Karpas-422 (cell line): ENCODE data around the gene IKZF1. TPM values are rescaled to one million over a fixed set of nuclear protein-coding genes. Genes with fewer than 3 reads are reported as not detected.

Experiments used
- DNase-seq: peaks from one replicate; pipeline ENCODE4 v3.0.0-alpha.2; 2015
- H2AFZ ChIP-seq: fragments of 200-600 bp; sonication (generic); 2 replicates; pipeline ENCODE4 v1.6.1; 2014; ENCODE audit warnings: antibody characterized with exemption, low read length, mixed read lengths
- H3K27ac ChIP-seq: fragments of 200-600 bp; sonication (generic); 2 replicates; pipeline ENCODE4 v1.5.1; 2014; ENCODE audit warnings: mild to moderate bottlenecking, low read length, moderate library complexity
- H3K27me3 ChIP-seq: fragments of 200-600 bp; sonication (generic); 2 replicates; pipeline ENCODE4 v1.6.1; 2014; ENCODE audit warnings: low read length, mixed read lengths
- H3K36me3 ChIP-seq: fragments of 200-600 bp; sonication (generic); 2 replicates; pipeline ENCODE4 v1.6.1; 2014; ENCODE audit warnings: low read length, mixed read lengths; ENCODE audit not compliant: insufficient read depth
- H3K4me1 ChIP-seq: fragments of 200-600 bp; sonication (generic); 2 replicates; pipeline ENCODE4 v1.6.1; 2014; ENCODE audit warnings: mild to moderate bottlenecking, low read length, mixed read lengths
- H3K4me2 ChIP-seq: fragments of 200-600 bp; sonication (generic); 2 replicates; pipeline ENCODE4 v1.6.1; 2014; ENCODE audit warnings: low read length, low read depth, mild to moderate bottlenecking; ENCODE audit not compliant: poor library complexity, severe bottlenecking
- H3K4me3 ChIP-seq: fragments of 200-600 bp; sonication (generic); 2 replicates; pipeline ENCODE4 v1.5.1; 2014; ENCODE audit warnings: mild to moderate bottlenecking, antibody characterized with exemption, low read length, mixed read lengths
- H3K79me2 ChIP-seq: fragments of 200-600 bp; sonication (generic); 2 replicates; pipeline ENCODE4 v1.6.1; 2014; ENCODE audit warnings: mild to moderate bottlenecking, low read length, mixed read lengths
- H3K9ac ChIP-seq: fragments of 200-600 bp; sonication (generic); 2 replicates; pipeline ENCODE4 v1.6.0; 2014; ENCODE audit warnings: low read length
- H3K9me2 ChIP-seq: fragments of 200-600 bp; sonication (generic), shearing (Covaris generic); replicated peaks from 2 replicates; pipeline ENCODE4 v1.6.0; 2014; ENCODE audit warnings: mild to moderate bottlenecking, low read length, moderate library complexity; ENCODE audit not compliant: insufficient read depth
- H3K9me3 ChIP-seq: fragments of 300-700, 200-600 bp; sonication (generic); 2 replicates; pipeline ENCODE4 v1.6.1; 2014; ENCODE audit warnings: low read length, mixed read lengths
- H4K20me1 ChIP-seq: fragments of 200-600 bp; sonication (generic); 2 replicates; pipeline ENCODE4 v1.6.1; 2014; ENCODE audit warnings: mild to moderate bottlenecking, antibody characterized with exemption, low read length, low read depth; ENCODE audit not compliant: insufficient read depth
- total RNA-seq: library from RNA; depleted of rRNA; stranded (reverse); fragments of >200 nt; shearing (Covaris generic); gene quantifications from 2 replicates; pipeline ENCODE4 v1.2.3, GENCODE V29; 2014; ENCODE audit warnings: low replicate concordance

IKZF1 gene
- total RNA-seq, 1 experiment from 2014 or later, result 117 TPM

DNA sequence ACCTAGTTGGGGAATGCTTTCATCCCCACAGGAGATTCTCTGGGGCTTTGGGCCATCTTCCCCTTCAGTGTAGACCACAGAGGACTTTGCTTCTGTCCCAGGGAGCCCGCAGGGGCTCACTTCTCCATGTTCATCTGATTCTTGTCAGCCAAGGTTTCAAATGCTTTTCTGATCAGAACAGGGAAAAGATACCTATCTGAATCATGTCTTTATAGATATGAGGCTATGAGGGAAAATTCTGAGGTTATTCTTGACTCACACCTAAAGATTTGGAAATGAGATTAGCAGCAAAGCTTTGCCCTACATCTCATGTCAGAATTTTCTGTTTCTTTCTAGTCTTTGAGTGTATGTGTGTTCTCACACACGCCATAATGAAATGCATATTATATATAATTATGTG lies 92.3 kb downstream of the IKZF1 start:
- no peak for DNase-seq
- H3K27ac ChIP-seq, result no peak overlapping the region
- peaks cover 18% of the 10 kb centered on the region; the same call in 1 of the 2 replicates for H3K79me2 ChIP-seq
- no peaks in the 10 kb centered on the region for H3K9me2 ChIP-seq
- no peak overlapping the region for H3K4me2 ChIP-seq
- no peak overlapping the region for H3K4me3 ChIP-seq
- no peak overlapping the region for H3K9ac ChIP-seq
- H2AFZ ChIP-seq, result no peak overlapping the region
- peaks cover 30% of the 10 kb centered on the region for H3K4me1 ChIP-seq
- H3K27me3 ChIP-seq, result no peaks in the 10 kb centered on the region
- 0 out of 2 replicates have a peak, but pooled peaks cover 9% of the 10 kb centered on the region for H4K20me1 ChIP-seq
- H3K36me3 ChIP-seq, result peaks cover 45% of the 10 kb centered on the region; the same call in 1 of the 2 replicates
- H3K9me3 ChIP-seq, result no peaks in the 10 kb centered on the region

DNA sequence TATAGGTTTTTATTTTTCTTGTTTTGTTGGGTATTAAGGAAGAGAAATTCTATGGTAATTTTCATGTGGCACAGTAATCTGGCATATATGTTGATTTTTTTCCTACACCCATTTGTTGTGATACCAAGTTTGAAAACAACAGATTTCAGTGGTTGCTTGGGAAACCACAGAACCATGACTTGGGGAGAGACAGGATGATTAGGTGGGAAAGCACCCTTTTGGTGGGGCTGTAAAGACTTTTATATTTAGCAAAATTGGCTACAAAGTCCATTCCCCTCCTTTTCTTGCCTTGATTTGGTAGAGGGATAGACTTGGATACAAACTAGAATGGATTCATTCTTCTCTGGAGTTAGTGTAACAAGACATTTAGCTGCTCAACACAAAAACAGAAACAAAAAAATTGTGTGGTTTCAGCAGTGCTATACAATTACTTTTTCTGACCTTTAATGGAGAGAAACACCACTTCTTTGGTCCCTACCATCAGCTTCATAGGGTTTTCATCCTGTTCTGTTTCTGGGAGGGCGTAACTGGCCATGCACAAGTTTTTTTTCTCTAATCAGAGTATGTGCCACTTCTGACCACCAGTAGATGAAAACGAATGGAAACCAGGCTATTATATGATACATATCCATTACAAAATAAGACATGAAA lies 92.9 kb downstream of the IKZF1 start:
- H2AFZ ChIP-seq, result no peak overlapping the region
- H3K27ac ChIP-seq, result no peak overlapping the region
- H3K36me3 ChIP-seq, result peaks cover 43% of the 10 kb centered on the region; the same call in 1 of the 2 replicates
- no peaks in the 10 kb centered on the region for H3K9me3 ChIP-seq
- H3K4me2 ChIP-seq, result no peak overlapping the region
- H3K4me1 ChIP-seq, result peaks cover 30% of the 10 kb centered on the region
- H3K27me3 ChIP-seq, result no peaks in the 10 kb centered on the region
- H3K9ac ChIP-seq, result no peak overlapping the region
- no peaks in the 10 kb centered on the region for H3K9me2 ChIP-seq
- peaks cover 18% of the 10 kb centered on the region; the same call in 1 of the 2 replicates for H3K79me2 ChIP-seq
- H3K4me3 ChIP-seq, result no peak overlapping the region
- DNase-seq, result no peak
- H4K20me1 ChIP-seq, result 0 out of 2 replicates have a peak, but pooled peaks cover 9% of the 10 kb centered on the region

DNA sequence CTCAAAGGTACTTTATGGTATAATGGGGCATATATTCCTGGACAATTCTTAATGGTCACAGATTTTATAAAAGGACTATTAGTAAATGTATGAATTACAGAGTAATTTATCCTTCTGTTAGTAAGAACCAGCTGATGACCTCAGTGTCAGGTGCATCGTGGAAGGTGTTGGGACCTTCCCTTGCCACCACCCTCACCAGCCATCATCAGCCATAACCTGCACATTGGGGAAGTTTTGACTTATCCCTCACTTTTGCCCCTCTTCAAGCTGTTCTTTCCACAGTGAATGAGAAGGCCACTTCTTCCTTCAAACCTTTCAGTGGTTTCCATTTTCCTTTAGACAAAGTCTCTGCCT lies 93.4 kb downstream of the IKZF1 start:
- H3K4me1 ChIP-seq, result peaks cover 30% of the 10 kb centered on the region
- H3K79me2 ChIP-seq, result peaks cover 18% of the 10 kb centered on the region; the same call in 1 of the 2 replicates
- no peaks in the 10 kb centered on the region for H3K9me3 ChIP-seq
- no peaks in the 10 kb centered on the region for H3K9me2 ChIP-seq
- 0 out of 2 replicates have a peak, but pooled peaks cover 9% of the 10 kb centered on the region for H4K20me1 ChIP-seq
- H3K4me3 ChIP-seq, result no peak overlapping the region
- H3K4me2 ChIP-seq, result no peak overlapping the region
- H3K27me3 ChIP-seq, result no peaks in the 10 kb centered on the region
- DNase-seq, result no peak
- H2AFZ ChIP-seq, result no peak overlapping the region
- no peak overlapping the region for H3K27ac ChIP-seq
- H3K9ac ChIP-seq, result no peak overlapping the region
- H3K36me3 ChIP-seq, result peaks cover 39% of the 10 kb centered on the region; the same call in 1 of the 2 replicates

DNA sequence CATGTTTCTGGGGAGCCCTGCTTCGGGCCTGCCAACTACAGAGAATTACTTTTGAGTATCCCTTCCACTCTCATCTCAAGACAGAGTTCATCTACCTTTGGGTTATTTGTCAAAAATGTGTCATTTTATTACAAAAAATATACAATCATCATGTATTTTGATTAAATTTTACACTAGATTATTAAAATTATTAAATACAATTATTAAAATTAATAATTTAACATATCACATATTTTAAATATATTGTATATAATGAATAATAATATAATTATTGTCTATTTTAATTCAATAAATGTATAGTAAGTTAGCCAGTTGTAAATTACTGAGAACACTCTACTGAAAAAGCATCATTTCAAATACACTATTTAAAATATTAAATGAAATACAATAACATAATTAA lies 94.7 kb downstream of the IKZF1 start:
- Histone ChIP-seq H3K4me2 (no peak overlapping the region), H3K79me2 (peaks cover 17% of the 10 kb centered on the region; the same call in 1 of the 2 replicates), H3K9me2 (no peaks in the 10 kb centered on the region), H2AFZ (no peak overlapping the region), H3K9me3 (no peaks in the 10 kb centered on the region), H3K27ac (no peak overlapping the region), H3K36me3 (peaks cover 45% of the 10 kb centered on the region; the same call in 1 of the 2 replicates), H3K9ac (no peak overlapping the region), H3K27me3 (no peaks in the 10 kb centered on the region), H4K20me1 (0 out of 2 replicates have a peak, but pooled peaks cover 9% of the 10 kb centered on the region), H3K4me3 (no peak overlapping the region), H3K4me1 (peaks cover 19% of the 10 kb centered on the region)
- DNase-seq, result no peak

GRCh38 chr7:50399635-50400034 lies 95.1 kb downstream of the IKZF1 start:
- H3K27me3 ChIP-seq, result no peaks in the 10 kb centered on the region
- no peak overlapping the region for H3K27ac ChIP-seq
- H3K4me2 ChIP-seq, result no peak overlapping the region
- peaks cover 15% of the 10 kb centered on the region; the same call in 1 of the 2 replicates for H3K79me2 ChIP-seq
- no peak for DNase-seq
- peaks cover 43% of the 10 kb centered on the region; the same call in 1 of the 2 replicates for H3K36me3 ChIP-seq
- no peak overlapping the region for H3K9ac ChIP-seq
- no peaks in the 10 kb centered on the region for H3K9me2 ChIP-seq
- no peak overlapping the region for H3K4me3 ChIP-seq
- 0 out of 2 replicates have a peak, but pooled peaks cover 9% of the 10 kb centered on the region for H4K20me1 ChIP-seq
- peaks cover 15% of the 10 kb centered on the region for H3K4me1 ChIP-seq
- no peak overlapping the region for H2AFZ ChIP-seq
- H3K9me3 ChIP-seq, result no peaks in the 10 kb centered on the region

- Histone ChIP-seq H4K20me1 (0 out of 2 replicates have a peak, but pooled peaks cover 9% of the 10 kb centered on the region), H3K36me3 (peaks cover 42% of the 10 kb centered on the region), H3K4me1 (peaks cover 10% of the 10 kb centered on the region), H3K9ac (no peak overlapping the region), H3K9me2 (no peaks in the 10 kb centered on the region), H3K79me2 (peaks cover 15% of the 10 kb centered on the region; the same call in 1 of the 2 replicates), H3K27me3 (no peaks in the 10 kb centered on the region), H3K4me3 (no peak overlapping the region), H3K4me2 (no peak overlapping the region), H3K27ac (no peak overlapping the region), H2AFZ (no peak overlapping the region), H3K9me3 (no peaks in the 10 kb centered on the region)
- DNase-seq, result no peak
These were observed 95.6 kb downstream of the IKZF1 start for GRCh38 chr7:50400114-50400513.

DNA sequence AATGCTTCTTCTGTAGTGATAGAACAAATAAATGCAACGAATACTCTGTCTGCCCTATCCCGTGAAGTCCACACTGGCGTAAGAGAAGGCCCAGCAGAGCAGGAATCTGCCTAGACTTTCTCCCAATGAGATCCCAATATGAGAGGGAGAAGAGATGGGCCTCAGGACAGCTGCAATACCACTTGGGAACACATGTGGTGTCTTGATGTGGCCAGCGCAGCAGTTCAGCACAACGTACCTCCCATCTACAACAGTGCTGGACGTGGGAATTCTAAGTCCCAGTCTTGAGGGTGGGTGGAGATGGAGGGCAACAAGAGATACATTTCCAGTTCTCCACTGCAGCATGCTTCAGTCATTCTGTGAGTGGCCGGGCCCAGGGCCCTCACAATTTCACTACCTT lies 99.9 kb downstream of the IKZF1 start:
- Histone ChIP-seq H3K36me3 (peaks cover 18% of the 10 kb centered on the region), H3K27ac (no peak overlapping the region), H3K27me3 (no peaks in the 10 kb centered on the region), H3K9ac (no peak overlapping the region), H3K79me2 (no peaks in the 10 kb centered on the region), H3K9me3 (no peaks in the 10 kb centered on the region), H3K9me2 (no peaks in the 10 kb centered on the region), H2AFZ (no peak overlapping the region), H3K4me3 (no peak overlapping the region), H3K4me1 (peaks cover 23% of the 10 kb centered on the region), H4K20me1 (no peaks in the 10 kb centered on the region), H3K4me2 (no peak overlapping the region)
- DNase-seq, result no peak

GRCh38 chr7:50405221-50405620 lies 100.7 kb downstream of the IKZF1 start:
- H3K9me3 ChIP-seq, result no peaks in the 10 kb centered on the region

More at GRCh38 chr7:50405221-50405620, 100.7 kb downstream of the IKZF1 start:
- Histone ChIP-seq H3K27me3 (no peaks in the 10 kb centered on the region), H3K9me2 (no peaks in the 10 kb centered on the region), H3K4me3 (no peak overlapping the region), H3K36me3 (peaks cover 18% of the 10 kb centered on the region), H3K4me1 (peaks cover 31% of the 10 kb centered on the region), H4K20me1 (no peaks in the 10 kb centered on the region), H3K9ac (no peak overlapping the region), H3K27ac (no peak overlapping the region), H2AFZ (no peak overlapping the region), H3K4me2 (no peak overlapping the region), H3K79me2 (no peaks in the 10 kb centered on the region)
- no peak for DNase-seq
